SK-N-SH (cell line): Measurements from ENCODE around the gene ADAMTS2.

Experiments
- EZH2phosphoT487 ChIP-seq: fragments of 200-600 bp; sonication (generic); IDR thresholded peaks from 2 replicates; pipeline ENCODE4 v1.6.1; 2017; ENCODE audit warnings: low read depth, mixed run types, mild to moderate bottlenecking, antibody characterized with exemption, moderate library complexity, borderline replicate concordance
- POLR2AphosphoS5 ChIP-seq: IDR thresholded peaks from 2 replicates; pipeline ENCODE4 v1.6.1; 2012; ENCODE audit warnings: low read depth, low read length
- RFX5 ChIP-seq: IDR thresholded peaks from 2 replicates; pipeline ENCODE4 v1.6.1; 2012; ENCODE audit warnings: mild to moderate bottlenecking, improper control_type of control experiment, low read length
- TF ChIP-seq, protein P1 (sequence below): fragments of 200-600 bp; sonication (generic); IDR thresholded peaks from 2 replicates; pipeline ENCODE4 v1.6.1; 2017; ENCODE audit warnings: antibody characterized with exemption, mild to moderate bottlenecking, moderate library complexity
- TF ChIP-seq, protein P2 (sequence below): fragments of 150-350 bp; IDR thresholded peaks from 2 replicates; pipeline ENCODE4 v1.6.1; 2017; ENCODE audit warnings: antibody characterized with exemption, low read length, low read depth, borderline replicate concordance

DNA sequence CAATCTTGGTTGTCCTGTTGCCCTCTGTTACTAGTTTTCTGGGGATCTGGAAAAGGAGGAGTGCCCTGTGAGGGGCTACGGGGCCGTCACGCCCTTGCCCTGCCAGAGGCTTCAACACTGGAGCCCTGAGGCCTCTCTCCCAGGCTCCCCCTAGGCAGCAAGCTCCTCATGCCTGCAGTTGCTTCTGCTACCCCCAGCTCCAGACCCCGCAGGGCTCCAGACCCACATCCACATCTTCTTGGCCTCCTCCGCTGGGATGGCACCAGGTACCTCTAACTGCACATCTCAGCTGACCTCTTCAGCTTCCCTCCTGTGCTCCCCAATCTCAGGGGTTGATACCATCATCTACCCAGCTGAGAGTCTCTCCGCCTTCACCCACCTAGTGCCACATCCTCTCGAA lies 169.1 kb downstream of the ADAMTS2 start:
- TF ChIP-seq, protein P1, sequence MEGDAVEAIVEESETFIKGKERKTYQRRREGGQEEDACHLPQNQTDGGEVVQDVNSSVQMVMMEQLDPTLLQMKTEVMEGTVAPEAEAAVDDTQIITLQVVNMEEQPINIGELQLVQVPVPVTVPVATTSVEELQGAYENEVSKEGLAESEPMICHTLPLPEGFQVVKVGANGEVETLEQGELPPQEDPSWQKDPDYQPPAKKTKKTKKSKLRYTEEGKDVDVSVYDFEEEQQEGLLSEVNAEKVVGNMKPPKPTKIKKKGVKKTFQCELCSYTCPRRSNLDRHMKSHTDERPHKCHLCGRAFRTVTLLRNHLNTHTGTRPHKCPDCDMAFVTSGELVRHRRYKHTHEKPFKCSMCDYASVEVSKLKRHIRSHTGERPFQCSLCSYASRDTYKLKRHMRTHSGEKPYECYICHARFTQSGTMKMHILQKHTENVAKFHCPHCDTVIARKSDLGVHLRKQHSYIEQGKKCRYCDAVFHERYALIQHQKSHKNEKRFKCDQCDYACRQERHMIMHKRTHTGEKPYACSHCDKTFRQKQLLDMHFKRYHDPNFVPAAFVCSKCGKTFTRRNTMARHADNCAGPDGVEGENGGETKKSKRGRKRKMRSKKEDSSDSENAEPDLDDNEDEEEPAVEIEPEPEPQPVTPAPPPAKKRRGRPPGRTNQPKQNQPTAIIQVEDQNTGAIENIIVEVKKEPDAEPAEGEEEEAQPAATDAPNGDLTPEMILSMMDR, result no peak
- TF ChIP-seq EZH2phosphoT487 (no peak), POLR2AphosphoS5 (no peak), RFX5 (no peak)
- TF ChIP-seq, protein P2, sequence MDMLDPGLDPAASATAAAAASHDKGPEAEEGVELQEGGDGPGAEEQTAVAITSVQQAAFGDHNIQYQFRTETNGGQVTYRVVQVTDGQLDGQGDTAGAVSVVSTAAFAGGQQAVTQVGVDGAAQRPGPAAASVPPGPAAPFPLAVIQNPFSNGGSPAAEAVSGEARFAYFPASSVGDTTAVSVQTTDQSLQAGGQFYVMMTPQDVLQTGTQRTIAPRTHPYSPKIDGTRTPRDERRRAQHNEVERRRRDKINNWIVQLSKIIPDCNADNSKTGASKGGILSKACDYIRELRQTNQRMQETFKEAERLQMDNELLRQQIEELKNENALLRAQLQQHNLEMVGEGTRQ, result no peak
